OCI-M2 (cell line): ENCODE data around the gene ERI3.

Experiments used
- DNase-seq: peaks from one replicate; lab custom pipeline; 2025; ENCODE audit not compliant: unreplicated experiment; lab: John Stamatoyannopoulos, UW

The ERI3 gene

GRCh38 chr1:44289530-44289929 is 65.5 kb downstream of the ERI3 start:
- no peak for DNase-seq

- DNase-seq = no peak
These were observed 66.2 kb downstream of the ERI3 start for GRCh38 chr1:44288883-44289282.

GRCh38 chr1:44284184-44284583 is 70.9 kb downstream of the ERI3 start:
- no peak for DNase-seq

- no peak for DNase-seq
These were observed 71.4 kb downstream of the ERI3 start for GRCh38 chr1:44283524-44284173.

- no peak for DNase-seq
These were observed 72.2 kb downstream of the ERI3 start for GRCh38 chr1:44282704-44283426.

GRCh38 chr1:44281962-44282703 is 72.9 kb downstream of the ERI3 start:
- DNase-seq = no peak

GRCh38 chr1:44276901-44277300 is 78.2 kb downstream of the ERI3 start:
- no peak for DNase-seq

GRCh38 chr1:44275991-44276405 is 79.1 kb downstream of the ERI3 start:
- no peak for DNase-seq

GRCh38 chr1:44275296-44275962 is 79.6 kb downstream of the ERI3 start:
- DNase-seq = no peak

- no peak for DNase-seq
These were observed 81.3 kb downstream of the ERI3 start for GRCh38 chr1:44273560-44274350.

- DNase-seq = no peak
These were observed 82.1 kb downstream of the ERI3 start for GRCh38 chr1:44272992-44273391.

- DNase-seq = no peak
These were observed 83.4 kb downstream of the ERI3 start for GRCh38 chr1:44271646-44272045.

GRCh38 chr1:44270686-44271628 is 84.1 kb downstream of the ERI3 start:
- no peak for DNase-seq

- DNase-seq = no peak
These were observed 87.0 kb downstream of the ERI3 start for GRCh38 chr1:44268054-44268453.

GRCh38 chr1:44267438-44267837 is 87.6 kb downstream of the ERI3 start:
- no peak for DNase-seq

- DNase-seq = no peak
These were observed 88.4 kb downstream of the ERI3 start for GRCh38 chr1:44266400-44267344.

GRCh38 chr1:44265656-44266358 is 89.2 kb downstream of the ERI3 start:
- no peak for DNase-seq

- no peak for DNase-seq
These were observed 90.6 kb downstream of the ERI3 start for GRCh38 chr1:44264451-44264771.
